ENCODE results near the gene AEBP2.
"Not testable (repeated sequence)": the region's sequence is repeated elsewhere in the genome, so short reads cannot be mapped to it uniquely, and the experiment has no call there.

Gene AEBP2

GRCh38 chr12:19421503-19422282, 17.6 kb upstream of the AEBP2 start:
- DNase-seq (ENCODE audit: low read depth in 2 of 2), result no peak

- no peak for DNase-seq (ENCODE audit: low read depth in 2 of 2)
Measured at GRCh38 chr12:19423166-19423930, 15.9 kb upstream of the AEBP2 start.

GRCh38 chr12:19428246-19428645, 11.0 kb upstream of the AEBP2 start:
- no peak for DNase-seq (ENCODE audit: low read depth in 2 of 2)

- DNase-seq (ENCODE audit: low read depth in 2 of 2), result not testable (repeated sequence)
Measured at GRCh38 chr12:19429491-19429890, 9.8 kb upstream of the AEBP2 start.

- no peak for DNase-seq (ENCODE audit: low read depth in 2 of 2)
Measured at GRCh38 chr12:19430988-19431387, 8.3 kb upstream of the AEBP2 start.

GRCh38 chr12:19431407-19432308, 7.6 kb upstream of the AEBP2 start:
- peak; percentile 51 to 53 for DNase-seq (ENCODE audit: low read depth in 2 of 2)

GRCh38 chr12:19432309-19433170, 6.8 kb upstream of the AEBP2 start:
- DNase-seq (ENCODE audit: low read depth in 2 of 2), result no peak

- no peak for DNase-seq (ENCODE audit: low read depth in 2 of 2)
Measured at GRCh38 chr12:19434538-19434937, 4.8 kb upstream of the AEBP2 start.

- no peak for DNase-seq (ENCODE audit: low read depth in 2 of 2)
Measured at GRCh38 chr12:19435831-19436497, 3.3 kb upstream of the AEBP2 start.

- DNase-seq (ENCODE audit: low read depth in 2 of 2), result no peak
Measured at GRCh38 chr12:19436931-19437330, 2.4 kb upstream of the AEBP2 start.

- DNase-seq (ENCODE audit: low read depth in 2 of 2), result no peak
Measured at GRCh38 chr12:19437996-19438395, 1.3 kb upstream of the AEBP2 start.

- DNase-seq (ENCODE audit: low read depth in 2 of 2), result peak; percentile 51 to 52
Measured at GRCh38 chr12:19440019-19440858, 947 bp downstream of the AEBP2 start.

GRCh38 chr12:19440916-19441315, 1.6 kb downstream of the AEBP2 start:
- no peak for DNase-seq (ENCODE audit: low read depth in 2 of 2)

GRCh38 chr12:19443585-19443984, 4.3 kb downstream of the AEBP2 start:
- no peak for DNase-seq (ENCODE audit: low read depth in 2 of 2)

- no peak for DNase-seq (ENCODE audit: low read depth in 2 of 2)
Measured at GRCh38 chr12:19444097-19444496, 4.8 kb downstream of the AEBP2 start.

GRCh38 chr12:19447386-19447785, 8.1 kb downstream of the AEBP2 start:
- no peak for DNase-seq (ENCODE audit: low read depth in 2 of 2)

GRCh38 chr12:19449814-19450213, 10.5 kb downstream of the AEBP2 start:
- DNase-seq (ENCODE audit: low read depth in 2 of 2), result no peak

- DNase-seq (ENCODE audit: low read depth in 2 of 2), result no peak
Measured at GRCh38 chr12:19450362-19450761, 11.1 kb downstream of the AEBP2 start.

GRCh38 chr12:19451196-19451595, 11.9 kb downstream of the AEBP2 start:
- no peak for DNase-seq (ENCODE audit: low read depth in 2 of 2)

- no peak for DNase-seq (ENCODE audit: low read depth in 2 of 2)
Measured at GRCh38 chr12:19453961-19454360, 14.7 kb downstream of the AEBP2 start.
